ENCODE results near the gene ARL4A.
"Not testable (repeated sequence)": the region's sequence is repeated elsewhere in the genome, so short reads cannot be mapped to it uniquely, and the experiment has no call there.

Gene ARL4A

DNA sequence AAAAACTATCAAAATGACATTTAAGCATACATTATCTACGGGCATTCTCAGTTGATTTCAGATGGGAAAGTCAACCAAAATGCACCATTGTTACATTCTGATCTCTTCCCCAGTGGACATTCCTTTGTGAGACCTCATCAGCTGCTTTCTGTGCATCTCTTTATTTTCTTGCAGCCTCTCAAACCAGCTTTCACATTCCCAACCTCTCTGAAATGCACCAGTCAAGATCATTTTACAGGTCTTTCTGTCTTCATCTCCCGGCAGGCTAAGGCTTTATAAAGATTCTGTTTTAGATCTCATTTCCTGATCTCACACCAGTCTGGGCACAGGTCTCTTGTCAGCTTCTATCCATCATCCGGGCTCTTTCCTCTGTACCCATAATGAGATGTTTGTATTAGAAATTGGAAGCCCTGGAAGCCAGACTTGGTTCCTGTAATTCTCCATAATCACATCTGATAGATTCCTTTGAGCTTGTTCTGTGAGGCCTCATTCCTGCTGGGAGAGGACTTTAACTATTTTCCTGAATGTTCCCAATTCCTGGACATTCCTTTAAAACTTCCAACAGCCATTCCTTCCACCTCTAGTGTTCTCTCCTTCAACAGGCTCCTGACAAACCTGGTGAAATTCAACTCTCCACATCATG is 44.3 kb upstream of the ARL4A start:
- Histone ChIP-seq H3K4me1 (ENCODE audit: insufficient read depth, low read length, severe bottlenecking) (no peaks in the 10 kb centered on the region), H4K20me1 (ENCODE audit: insufficient read depth, low read length) (no peaks in the 10 kb centered on the region), H3K4me2 (ENCODE audit: low read length) (no peak overlapping the region), H2AFZ (ENCODE audit: low read length) (no peak overlapping the region), H3K9ac (ENCODE audit: low read length) (no peak overlapping the region), H3K27me3 (ENCODE audit: insufficient read depth, low read length) (no peaks in the 10 kb centered on the region), H3K9me3 (ENCODE audit: low read length) (no peaks in the 10 kb centered on the region), H3K36me3 (ENCODE audit: insufficient read depth, low read length) (no peaks in the 10 kb centered on the region), H3F3A (ENCODE audit: insufficient read depth, low read length) (no peaks in the 10 kb centered on the region), H3K27ac (ENCODE audit: low read depth, low read length, poor library complexity, severe bottlenecking) (no peak overlapping the region), H3K9me2 (ENCODE audit: low read depth, low read length) (no peaks in the 10 kb centered on the region), H3K79me2 (ENCODE audit: insufficient read depth, low read length) (no peaks in the 10 kb centered on the region), H3K4me3 (ENCODE audit: low read depth, low read length, poor library complexity, severe bottlenecking) (no peak overlapping the region)
- TF ChIP-seq, protein P1, sequence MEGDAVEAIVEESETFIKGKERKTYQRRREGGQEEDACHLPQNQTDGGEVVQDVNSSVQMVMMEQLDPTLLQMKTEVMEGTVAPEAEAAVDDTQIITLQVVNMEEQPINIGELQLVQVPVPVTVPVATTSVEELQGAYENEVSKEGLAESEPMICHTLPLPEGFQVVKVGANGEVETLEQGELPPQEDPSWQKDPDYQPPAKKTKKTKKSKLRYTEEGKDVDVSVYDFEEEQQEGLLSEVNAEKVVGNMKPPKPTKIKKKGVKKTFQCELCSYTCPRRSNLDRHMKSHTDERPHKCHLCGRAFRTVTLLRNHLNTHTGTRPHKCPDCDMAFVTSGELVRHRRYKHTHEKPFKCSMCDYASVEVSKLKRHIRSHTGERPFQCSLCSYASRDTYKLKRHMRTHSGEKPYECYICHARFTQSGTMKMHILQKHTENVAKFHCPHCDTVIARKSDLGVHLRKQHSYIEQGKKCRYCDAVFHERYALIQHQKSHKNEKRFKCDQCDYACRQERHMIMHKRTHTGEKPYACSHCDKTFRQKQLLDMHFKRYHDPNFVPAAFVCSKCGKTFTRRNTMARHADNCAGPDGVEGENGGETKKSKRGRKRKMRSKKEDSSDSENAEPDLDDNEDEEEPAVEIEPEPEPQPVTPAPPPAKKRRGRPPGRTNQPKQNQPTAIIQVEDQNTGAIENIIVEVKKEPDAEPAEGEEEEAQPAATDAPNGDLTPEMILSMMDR (IDR thresholded peaks at IDR 0.05; ENCODE audit: low read length): no peak
- no peak for TF ChIP-seq EZH2 (IDR thresholded peaks at IDR 0.05; ENCODE audit: borderline replicate concordance, low read length)

DNA sequence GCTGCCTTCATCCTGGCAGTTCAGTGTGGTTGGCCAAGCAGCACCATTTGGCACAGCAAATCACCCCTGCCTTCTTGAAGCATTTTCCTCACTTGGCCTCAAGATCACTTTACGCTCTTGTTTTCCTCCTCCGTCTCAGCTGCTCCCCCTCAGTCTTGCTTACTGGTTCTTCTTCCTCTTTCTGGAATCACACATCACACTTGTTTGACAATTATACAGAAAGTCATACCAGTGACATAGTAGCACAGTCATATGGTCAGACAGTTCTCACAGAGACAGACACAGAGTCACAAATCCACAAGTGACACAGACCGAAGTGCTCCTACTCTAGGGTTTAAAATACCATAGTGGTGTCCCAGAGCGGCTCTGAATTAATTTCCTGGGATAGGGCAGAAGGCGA is 43.8 kb upstream of the ARL4A start:
- H3K36me3 ChIP-seq (ENCODE audit: insufficient read depth, low read length): no peaks in the 10 kb centered on the region
- H2AFZ ChIP-seq (ENCODE audit: low read length): no peak overlapping the region
- H3K27ac ChIP-seq (ENCODE audit: low read depth, low read length, poor library complexity, severe bottlenecking): no peak overlapping the region
- H4K20me1 ChIP-seq (ENCODE audit: insufficient read depth, low read length): no peaks in the 10 kb centered on the region
- no peaks in the 10 kb centered on the region for H3K27me3 ChIP-seq (ENCODE audit: insufficient read depth, low read length)
- H3F3A ChIP-seq (ENCODE audit: insufficient read depth, low read length): no peaks in the 10 kb centered on the region
- no peaks in the 10 kb centered on the region for H3K4me1 ChIP-seq (ENCODE audit: insufficient read depth, low read length, severe bottlenecking)
- H3K9me3 ChIP-seq (ENCODE audit: low read length): no peaks in the 10 kb centered on the region
- no peaks in the 10 kb centered on the region for H3K79me2 ChIP-seq (ENCODE audit: insufficient read depth, low read length)
- no peaks in the 10 kb centered on the region for H3K9me2 ChIP-seq (ENCODE audit: low read depth, low read length)
- H3K9ac ChIP-seq (ENCODE audit: low read length): no peak overlapping the region
- H3K4me2 ChIP-seq (ENCODE audit: low read length): no peak overlapping the region
- TF ChIP-seq, protein P1 (IDR thresholded peaks at IDR 0.05; ENCODE audit: low read length): no peak
- no peak for TF ChIP-seq EZH2 (IDR thresholded peaks at IDR 0.05; ENCODE audit: borderline replicate concordance, low read length)
- no peak overlapping the region for H3K4me3 ChIP-seq (ENCODE audit: low read depth, low read length, poor library complexity, severe bottlenecking)

DNA sequence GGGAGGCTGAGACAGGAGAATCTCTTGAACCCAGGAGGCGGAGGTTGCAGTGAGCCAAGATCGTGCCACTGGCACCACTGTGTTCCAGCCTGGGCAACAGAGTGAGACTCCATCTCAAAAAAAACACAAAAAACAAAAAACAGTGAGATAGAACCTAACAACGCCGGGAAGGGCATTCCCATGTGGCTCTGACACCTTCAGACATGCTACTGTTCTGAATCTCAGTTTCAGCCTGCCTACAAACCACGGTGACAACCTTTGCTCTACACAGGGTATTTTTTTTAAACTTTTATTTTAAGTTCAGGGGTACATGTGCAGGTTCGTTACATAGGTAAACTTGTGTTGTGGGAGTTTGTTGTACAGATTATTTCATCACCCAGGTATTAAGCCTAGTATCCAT is 42.2 kb upstream of the ARL4A start:
- H3F3A ChIP-seq (ENCODE audit: insufficient read depth, low read length); H4K20me1 ChIP-seq (ENCODE audit: insufficient read depth, low read length); H2AFZ ChIP-seq (ENCODE audit: low read length); H3K27me3 ChIP-seq (ENCODE audit: insufficient read depth, low read length); H3K4me2 ChIP-seq (ENCODE audit: low read length); H3K4me1 ChIP-seq (ENCODE audit: insufficient read depth, low read length, severe bottlenecking); H3K9me2 ChIP-seq (ENCODE audit: low read depth, low read length); H3K27ac ChIP-seq (ENCODE audit: low read depth, low read length, poor library complexity, severe bottlenecking); H3K9ac ChIP-seq (ENCODE audit: low read length); H3K36me3 ChIP-seq (ENCODE audit: insufficient read depth, low read length); H3K79me2 ChIP-seq (ENCODE audit: insufficient read depth, low read length); H3K4me3 ChIP-seq (ENCODE audit: low read depth, low read length, poor library complexity, severe bottlenecking); H3K9me3 ChIP-seq (ENCODE audit: low read length): not testable (repeated sequence)

DNA sequence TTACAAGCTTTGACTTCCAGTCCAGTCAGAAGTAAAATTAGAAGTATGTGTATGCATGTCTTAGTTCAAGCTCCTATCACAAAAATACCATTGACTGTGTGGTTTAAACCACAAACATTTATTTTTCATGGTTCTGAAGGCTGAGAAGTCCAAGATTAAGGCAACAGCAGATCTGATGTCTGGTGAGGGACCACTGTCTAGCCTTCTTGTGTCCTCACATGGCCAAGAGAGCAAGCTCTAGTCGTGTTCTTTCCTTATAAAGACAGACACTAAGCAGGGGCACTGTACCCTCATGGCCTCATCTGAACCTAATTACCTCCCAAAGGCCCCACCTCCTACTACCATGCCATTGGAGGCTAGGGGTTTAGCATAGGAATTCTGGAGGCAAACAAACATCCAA is 41.3 kb upstream of the ARL4A start:
- no peak overlapping the region for H3K27ac ChIP-seq (ENCODE audit: low read depth, low read length, poor library complexity, severe bottlenecking)
- H3K79me2 ChIP-seq (ENCODE audit: insufficient read depth, low read length): no peaks in the 10 kb centered on the region
- no peaks in the 10 kb centered on the region for H3K9me2 ChIP-seq (ENCODE audit: low read depth, low read length)
- H4K20me1 ChIP-seq (ENCODE audit: insufficient read depth, low read length): no peaks in the 10 kb centered on the region
- H3K4me3 ChIP-seq (ENCODE audit: low read depth, low read length, poor library complexity, severe bottlenecking): no peak overlapping the region
- no peaks in the 10 kb centered on the region for H3K27me3 ChIP-seq (ENCODE audit: insufficient read depth, low read length)
- no peaks in the 10 kb centered on the region for H3K4me1 ChIP-seq (ENCODE audit: insufficient read depth, low read length, severe bottlenecking)
- H3F3A ChIP-seq (ENCODE audit: insufficient read depth, low read length): no peaks in the 10 kb centered on the region
- no peaks in the 10 kb centered on the region for H3K9me3 ChIP-seq (ENCODE audit: low read length)
- H2AFZ ChIP-seq (ENCODE audit: low read length): no peak overlapping the region
- TF ChIP-seq, protein P1 (IDR thresholded peaks at IDR 0.05; ENCODE audit: low read length): no peak
- no peak for TF ChIP-seq EZH2 (IDR thresholded peaks at IDR 0.05; ENCODE audit: borderline replicate concordance, low read length)
- H3K4me2 ChIP-seq (ENCODE audit: low read length): no peak overlapping the region
- H3K36me3 ChIP-seq (ENCODE audit: insufficient read depth, low read length): no peaks in the 10 kb centered on the region
- H3K9ac ChIP-seq (ENCODE audit: low read length): no peak overlapping the region
